Astrocyte of the hippocampus (primary cell): ENCODE data around the gene TRDMT1.

Source experiments
- DNase-seq: peaks from one replicate; pipeline ENCODE4 v3.0.0; 2011; ENCODE audit warnings: low read depth, low spot score

The TRDMT1 gene

GRCh38 chr10:17210361-17210760 lies 8.9 kb upstream of the TRDMT1 start:
- DNase-seq, result peak; percentile 44

DNA sequence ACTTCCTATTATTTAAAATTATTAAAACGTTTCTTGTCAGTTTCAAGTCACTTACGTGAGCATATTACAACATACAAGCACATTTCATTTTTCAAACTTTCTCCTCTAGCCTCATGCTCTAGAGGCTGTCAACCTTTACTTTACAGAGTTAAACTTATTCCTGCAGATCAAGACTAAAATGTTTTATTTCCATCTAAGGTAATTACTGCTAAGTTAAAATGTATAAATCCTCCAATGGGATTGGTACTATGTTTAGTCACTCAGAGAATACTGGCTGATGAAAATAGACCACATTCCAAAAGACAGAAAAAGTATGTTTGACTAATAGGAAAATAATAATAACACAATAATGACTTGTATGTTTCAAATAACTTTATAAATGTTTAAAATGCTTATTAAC lies 8.4 kb upstream of the TRDMT1 start:
- DNase-seq, result peak; percentile 28

- DNase-seq, result no peak
These were observed 7.8 kb upstream of the TRDMT1 start for GRCh38 chr10:17209302-17209701.

DNA sequence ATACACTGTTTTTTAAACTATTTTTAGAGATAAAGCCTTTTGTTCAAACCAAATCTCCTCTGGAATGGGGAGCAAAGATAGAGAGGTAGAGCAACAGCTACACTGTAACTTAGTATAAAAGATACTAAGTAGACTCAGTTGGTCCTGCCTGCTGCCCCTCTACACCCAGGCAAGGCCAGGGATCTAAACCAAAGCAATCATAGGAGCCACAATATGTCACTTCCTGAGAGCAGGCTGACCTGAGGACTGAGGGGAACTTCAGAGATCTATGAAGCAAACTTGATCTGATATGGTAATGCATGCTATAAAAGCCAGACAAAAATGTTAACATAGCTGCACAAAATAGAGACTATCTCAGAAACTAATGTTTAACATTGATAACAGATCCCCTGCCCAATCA lies 7.0 kb upstream of the TRDMT1 start:
- DNase-seq, result no peak

DNA sequence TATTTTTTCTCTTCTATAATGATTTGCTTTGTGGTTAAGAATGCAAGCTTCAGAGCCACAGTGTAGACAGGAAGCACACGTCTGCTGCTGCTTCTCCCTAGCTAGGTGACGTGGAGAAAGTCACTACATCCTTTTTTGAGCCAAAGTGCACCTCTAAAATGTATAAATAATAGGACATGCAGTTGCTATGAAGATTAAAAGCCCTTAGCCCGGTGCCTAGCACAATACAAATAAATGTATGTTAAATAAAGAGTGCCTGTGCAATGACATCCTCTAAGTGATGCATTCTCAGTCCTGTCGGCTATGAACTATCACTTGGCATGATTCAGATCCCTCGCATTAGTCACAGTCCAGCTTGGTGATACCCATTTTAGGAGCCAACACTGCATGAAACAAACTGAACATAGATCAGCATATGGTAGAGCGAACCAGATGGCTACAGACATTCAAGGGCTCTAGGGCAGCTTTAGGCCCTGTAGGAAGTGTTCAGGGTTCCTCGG lies 4.8 kb upstream of the TRDMT1 start:
- peak; percentile 67 for DNase-seq

DNA sequence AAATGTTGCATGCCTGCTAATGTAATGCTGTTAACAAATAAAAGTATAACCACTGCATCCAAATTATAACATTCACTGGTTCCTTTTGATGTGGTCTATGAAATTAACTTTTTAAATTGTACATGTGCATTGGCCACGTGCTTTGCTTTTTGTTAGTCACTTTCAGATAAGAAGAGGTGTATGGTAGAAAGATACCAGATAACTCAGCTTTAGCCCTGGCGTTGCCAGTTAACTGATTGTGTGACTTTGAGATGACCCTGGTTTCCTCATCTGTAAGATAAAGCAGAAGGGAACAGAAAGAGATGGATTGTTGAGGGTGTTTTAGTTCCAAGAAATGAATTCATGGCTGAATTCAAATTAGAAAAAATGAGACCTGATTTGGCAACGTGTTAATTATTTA lies 1.9 kb upstream of the TRDMT1 start:
- no peak for DNase-seq

- no peak for DNase-seq
These were observed 1.5 kb upstream of the TRDMT1 start for GRCh38 chr10:17202999-17203398.

GRCh38 chr10:17202506-17202905 lies 1.0 kb upstream of the TRDMT1 start:
- no peak for DNase-seq

DNA sequence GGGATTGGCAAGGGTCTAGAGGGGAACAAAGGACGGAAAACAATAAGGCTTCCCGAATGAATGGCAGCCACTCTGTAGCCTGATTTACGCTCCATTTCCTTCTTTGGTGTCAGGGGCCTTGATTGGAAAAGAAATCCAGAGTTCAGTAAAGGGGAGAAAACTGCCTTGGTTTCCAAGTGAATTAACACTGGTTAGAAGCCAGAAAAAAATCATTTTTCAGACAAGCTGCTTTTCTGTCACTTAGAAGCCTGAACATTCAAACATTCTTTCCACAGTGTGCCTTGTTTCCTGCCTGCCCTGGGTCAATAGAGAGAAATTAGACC lies 283 bp upstream of the TRDMT1 start:
- no peak for DNase-seq

- peak; percentile 45 for DNase-seq
These were observed 1.2 kb downstream of the TRDMT1 start for GRCh38 chr10:17200001-17200911.

DNA sequence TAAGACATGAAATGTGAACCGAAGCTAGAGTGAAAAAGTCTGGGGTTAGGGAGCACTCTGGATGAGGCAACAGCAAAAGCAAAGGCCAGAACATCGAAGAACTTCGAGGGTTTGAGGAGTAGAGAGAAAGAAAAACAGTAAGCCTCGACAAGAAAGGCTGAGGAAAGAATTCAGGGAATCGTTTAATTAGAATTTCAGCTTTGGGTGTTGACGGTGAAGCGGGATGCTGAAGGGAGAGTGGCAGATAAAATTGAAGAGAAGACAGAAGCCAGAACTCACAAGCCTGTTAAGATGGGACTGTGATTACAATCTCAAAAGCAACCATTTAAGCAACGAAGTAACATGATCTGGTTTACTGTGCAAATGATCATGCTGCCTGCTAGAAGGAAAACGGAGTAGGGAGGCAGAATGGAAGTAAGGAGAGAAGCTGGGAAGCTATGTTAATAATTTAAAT lies 2.1 kb downstream of the TRDMT1 start:
- peak; percentile 59 for DNase-seq

DNA sequence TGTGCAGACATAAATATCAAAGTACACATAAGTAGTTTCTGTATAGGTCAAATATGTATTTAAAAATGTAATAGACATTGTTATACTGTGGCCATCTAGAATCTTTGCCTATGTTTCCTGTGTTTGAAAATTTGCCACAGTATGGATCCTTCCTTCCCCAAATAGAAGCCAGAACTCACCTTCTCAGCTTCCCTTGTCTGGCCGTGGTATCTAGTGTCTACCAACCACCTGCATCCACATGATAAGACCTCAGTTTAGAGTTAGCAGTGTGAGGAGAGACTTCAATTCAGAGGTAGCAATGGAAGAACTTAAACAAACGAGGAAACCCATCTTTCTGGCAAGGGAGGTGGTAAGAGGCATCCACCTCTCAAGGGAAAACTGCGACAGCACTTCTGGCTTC lies 4.9 kb downstream of the TRDMT1 start:
- DNase-seq, result no peak

DNA sequence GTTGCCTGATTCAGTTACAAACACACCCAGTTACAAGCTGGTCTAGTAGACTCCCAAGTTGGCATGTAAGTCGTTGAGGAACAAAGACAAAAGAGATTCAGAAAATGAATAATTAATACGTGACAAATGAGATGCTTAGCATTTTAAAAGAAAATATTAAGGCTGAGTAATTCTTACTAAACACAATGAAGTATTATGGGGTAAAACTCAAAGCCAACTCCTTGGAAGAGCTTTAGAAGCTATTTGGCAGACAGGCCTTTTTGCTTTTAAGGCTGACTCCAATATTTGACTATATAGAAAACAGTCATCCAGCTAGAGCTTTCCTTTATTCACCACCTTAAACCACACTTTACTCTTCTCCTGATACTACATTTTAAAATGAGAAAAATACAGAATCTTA lies 5.4 kb downstream of the TRDMT1 start:
- peak; percentile 41 for DNase-seq

GRCh38 chr10:17195083-17195482 lies 6.4 kb downstream of the TRDMT1 start:
- no peak for DNase-seq

GRCh38 chr10:17190602-17191001 lies 10.9 kb downstream of the TRDMT1 start:
- DNase-seq, result no peak

DNA sequence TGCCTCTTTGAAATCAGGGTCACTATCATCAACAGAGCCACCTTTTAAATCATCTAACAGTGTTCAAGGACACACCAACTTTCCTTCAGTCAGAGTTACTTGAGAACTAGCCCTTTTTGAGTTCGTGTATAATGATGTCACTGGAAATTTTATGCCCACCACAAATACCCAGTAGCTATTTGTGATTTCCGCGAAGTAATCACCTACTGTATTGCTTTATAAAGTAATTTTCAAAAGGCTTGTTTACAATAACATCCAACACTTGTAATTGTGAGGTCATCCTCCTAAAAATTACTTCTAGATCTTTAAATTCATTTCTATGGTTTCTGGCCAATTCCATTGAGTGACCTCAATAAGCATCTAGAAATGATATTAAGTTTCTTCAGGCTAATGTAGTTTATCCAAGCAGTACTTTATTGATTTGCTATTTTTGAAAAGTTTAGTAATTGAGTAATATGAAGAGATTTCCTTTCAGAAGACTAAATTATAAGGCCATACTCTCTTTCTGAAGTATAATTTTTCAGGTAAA lies 12.8 kb downstream of the TRDMT1 start:
- DNase-seq, result no peak

DNA sequence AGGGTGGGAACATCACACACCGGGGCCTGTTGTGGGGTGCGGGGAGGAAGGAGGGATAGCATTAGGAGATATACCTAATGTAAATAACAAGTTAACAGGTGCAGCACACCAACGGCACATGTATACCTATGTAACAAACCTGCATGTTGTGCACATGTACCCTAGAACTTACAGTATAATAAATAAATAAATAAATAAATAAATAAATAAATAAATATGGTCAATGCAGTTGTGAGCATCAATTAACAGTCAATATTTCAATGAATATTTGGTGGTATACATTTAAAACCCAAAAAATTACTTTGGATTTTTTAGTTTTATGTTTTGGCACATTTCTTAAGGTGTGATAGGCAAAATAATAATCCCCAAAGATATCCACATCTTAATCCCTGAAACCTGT lies 15.6 kb downstream of the TRDMT1 start:
- DNase-seq, result no peak

- no peak for DNase-seq
These were observed 18.4 kb downstream of the TRDMT1 start for GRCh38 chr10:17183110-17183509.

DNA sequence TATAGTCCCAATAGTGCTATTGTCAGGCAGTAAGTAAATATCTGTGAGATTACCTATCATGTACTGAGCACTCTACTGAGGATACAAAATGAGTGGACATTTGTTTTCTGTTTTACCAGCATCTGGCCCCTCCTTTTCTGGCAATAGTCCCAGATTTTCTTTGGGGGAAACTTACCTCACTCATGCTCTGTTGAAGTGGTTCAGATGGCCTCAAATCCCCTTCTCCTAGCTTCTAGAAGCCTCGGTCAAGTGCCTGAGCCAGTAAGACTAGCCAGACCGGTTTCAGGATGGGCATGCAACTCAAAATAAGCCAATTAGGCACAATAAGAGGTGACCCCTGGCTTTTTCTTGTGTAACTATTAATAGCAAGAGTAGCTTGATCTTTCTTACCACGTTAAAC lies 19.7 kb downstream of the TRDMT1 start:
- DNase-seq, result peak; percentile 17

DNA sequence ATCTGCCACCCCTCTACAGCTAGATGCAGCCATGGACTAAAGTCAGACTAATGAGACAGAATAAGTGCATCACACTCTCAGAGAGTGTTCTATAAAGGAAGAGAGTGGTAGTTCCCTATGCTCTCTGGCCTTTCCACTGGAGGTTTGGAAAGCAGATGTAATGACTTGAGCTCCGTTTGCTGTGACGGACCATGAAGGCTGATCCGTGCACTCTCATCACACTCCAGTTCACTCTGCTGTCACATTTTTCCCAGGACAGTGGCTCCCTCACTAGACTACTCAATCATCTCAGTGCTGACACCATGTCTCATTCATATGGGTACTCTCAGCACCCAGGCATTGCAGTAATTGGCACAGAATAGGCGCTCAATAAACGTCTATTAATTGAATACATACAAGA lies 20.4 kb downstream of the TRDMT1 start:
- DNase-seq, result no peak

DNA sequence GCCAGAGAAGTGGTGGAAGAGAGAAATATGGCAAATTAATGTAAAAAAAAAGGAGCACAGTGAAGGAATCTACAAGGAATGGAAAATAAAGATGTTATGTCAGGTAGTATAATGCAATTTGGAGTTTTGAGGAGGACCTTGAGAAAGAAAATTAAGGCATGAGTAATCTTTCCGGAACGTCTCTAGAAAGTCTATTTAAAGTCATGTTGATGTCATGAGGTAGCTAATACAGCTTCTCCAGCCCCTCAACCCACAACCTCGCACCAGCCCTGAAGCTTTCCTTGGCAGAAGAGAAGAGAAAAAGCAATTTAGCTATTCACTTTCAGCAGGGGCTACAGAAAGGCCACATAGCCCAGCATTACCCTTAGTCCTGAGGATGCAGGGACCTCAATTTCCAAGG lies 22.5 kb downstream of the TRDMT1 start:
- DNase-seq, result peak; percentile 54

DNA sequence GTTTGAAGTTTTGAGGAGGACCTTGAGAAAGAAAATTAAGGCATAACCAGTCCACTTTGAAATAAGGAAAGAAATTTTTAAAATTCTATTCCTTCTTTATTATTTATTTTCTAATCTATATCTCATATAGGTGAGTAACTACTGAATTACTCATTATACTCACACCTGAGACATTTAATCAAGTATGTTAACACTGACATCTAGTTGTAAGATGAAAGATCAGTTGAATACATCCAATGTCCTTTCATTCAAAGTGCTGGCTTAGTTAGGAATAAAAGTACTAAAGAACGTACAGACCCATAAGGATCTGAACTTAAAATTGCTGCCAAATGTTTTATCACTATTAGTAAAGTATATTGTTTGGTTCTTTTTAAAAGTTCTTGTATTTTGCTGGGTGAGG lies 23.5 kb downstream of the TRDMT1 start:
- DNase-seq, result no peak

GRCh38 chr10:17177014-17177413 lies 24.5 kb downstream of the TRDMT1 start:
- DNase-seq, result no peak
